ENCODE data around the gene ARHGEF9. TPM values are rescaled to one million over a fixed set of nuclear protein-coding genes. Genes with fewer than 3 reads are reported as not detected.
A peak's percentile ranks its signal among the peaks of the same experiment; 100 is the strongest.

The ARHGEF9 gene
- total RNA-seq, 1 donor from 2014 or later = 37.0 TPM

DNA sequence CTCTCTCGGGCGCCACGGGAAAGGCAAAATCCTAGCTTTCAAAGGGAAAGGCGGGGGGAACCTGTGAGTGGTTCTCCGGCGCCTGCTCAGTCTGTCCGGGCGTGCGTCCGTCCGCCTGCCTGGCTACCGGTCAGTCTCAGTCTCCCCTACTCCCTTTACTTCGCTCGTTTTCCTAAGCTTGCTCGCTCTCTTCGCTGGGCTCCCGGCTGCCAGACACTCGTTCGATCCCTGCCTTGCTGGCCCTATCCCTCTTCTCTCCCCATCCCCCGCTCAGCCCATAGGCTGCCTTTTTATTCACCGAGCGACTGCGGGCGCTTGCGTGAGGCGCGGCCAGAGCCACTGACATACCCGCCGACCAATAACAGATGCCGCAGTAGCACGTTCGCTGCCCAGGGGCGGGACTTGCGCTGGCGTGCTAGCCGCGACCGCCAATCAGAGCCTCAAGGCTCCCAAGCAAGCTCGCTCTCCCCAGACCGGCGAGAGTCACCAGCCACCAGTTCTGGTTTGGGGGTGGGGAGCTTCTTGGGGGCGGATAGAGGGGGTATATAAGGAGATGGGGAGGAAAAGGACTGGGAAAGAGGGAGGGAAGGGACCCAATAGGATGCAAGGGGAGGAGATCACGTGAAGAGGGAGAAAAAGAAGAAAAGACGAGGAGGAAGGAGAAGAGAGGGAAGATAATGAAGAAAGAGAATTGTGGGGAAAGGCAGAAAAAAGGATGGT is 30.0 kb downstream of the ARHGEF9 start:
- Mint-ChIP-seq H3K9me3 (no peaks in the 10 kb centered on the region), H3K4me3 (peak overlapping the region; percentile 98)

DNA sequence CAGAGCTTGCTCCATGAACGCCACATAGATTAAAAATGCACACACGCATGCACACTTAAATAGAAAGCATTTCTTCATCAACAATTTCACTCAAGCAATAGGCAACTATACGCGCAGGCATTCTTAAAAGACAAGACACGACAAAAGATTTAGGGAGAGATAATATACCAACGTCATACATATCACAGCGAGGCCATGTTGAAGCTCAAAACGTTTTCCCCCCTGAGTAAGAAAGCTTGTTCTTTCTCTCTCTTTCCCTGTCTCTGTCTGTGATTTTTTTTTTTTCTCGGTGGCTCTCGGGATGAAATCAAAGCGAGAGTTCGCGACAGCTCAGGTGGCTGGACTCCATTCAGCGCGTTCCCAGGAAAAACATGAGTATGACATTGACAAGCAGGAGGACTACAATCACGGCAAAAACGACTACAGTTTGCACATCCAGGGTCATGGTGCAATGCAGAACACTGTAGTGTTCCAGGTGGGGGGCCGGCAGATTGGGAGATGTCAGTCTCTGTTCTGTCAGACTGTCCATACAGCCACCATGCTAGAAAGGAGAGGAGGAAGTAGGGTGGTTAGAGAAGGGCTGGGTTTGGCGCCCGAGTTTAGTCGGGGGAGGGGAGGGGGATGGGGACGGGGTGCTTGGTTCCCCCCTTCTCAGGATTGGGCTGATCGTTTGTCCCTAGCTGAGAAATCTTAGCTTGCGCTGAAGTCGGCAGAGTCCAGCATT is 30.7 kb downstream of the ARHGEF9 start:
- Mint-ChIP-seq H3K36me3 (no peaks in the 10 kb centered on the region), H3K27me3 (no peaks in the 10 kb centered on the region), H3K4me1 (ENCODE audit: unreplicated experiment) (peaks cover 9% of the 10 kb centered on the region), H3K27ac (peak overlapping the region; percentile 97), H3K4me3 (peak overlapping the region; percentile 98), H3K9me3 (no peaks in the 10 kb centered on the region)
- no peak for DNase-seq (ENCODE audit: extremely low spot score, unreplicated experiment)
- TF ChIP-seq, protein P1, sequence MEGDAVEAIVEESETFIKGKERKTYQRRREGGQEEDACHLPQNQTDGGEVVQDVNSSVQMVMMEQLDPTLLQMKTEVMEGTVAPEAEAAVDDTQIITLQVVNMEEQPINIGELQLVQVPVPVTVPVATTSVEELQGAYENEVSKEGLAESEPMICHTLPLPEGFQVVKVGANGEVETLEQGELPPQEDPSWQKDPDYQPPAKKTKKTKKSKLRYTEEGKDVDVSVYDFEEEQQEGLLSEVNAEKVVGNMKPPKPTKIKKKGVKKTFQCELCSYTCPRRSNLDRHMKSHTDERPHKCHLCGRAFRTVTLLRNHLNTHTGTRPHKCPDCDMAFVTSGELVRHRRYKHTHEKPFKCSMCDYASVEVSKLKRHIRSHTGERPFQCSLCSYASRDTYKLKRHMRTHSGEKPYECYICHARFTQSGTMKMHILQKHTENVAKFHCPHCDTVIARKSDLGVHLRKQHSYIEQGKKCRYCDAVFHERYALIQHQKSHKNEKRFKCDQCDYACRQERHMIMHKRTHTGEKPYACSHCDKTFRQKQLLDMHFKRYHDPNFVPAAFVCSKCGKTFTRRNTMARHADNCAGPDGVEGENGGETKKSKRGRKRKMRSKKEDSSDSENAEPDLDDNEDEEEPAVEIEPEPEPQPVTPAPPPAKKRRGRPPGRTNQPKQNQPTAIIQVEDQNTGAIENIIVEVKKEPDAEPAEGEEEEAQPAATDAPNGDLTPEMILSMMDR (conservative IDR thresholded peaks at IDR 0.05) = no peak

More for the DNA sequence above, 30.0 kb downstream of the ARHGEF9 start:
- H3K4me1 Mint-ChIP-seq (ENCODE audit: unreplicated experiment) = peaks cover 9% of the 10 kb centered on the region
- no peaks in the 10 kb centered on the region for H3K27me3 Mint-ChIP-seq
- TF ChIP-seq, protein P1 (conservative IDR thresholded peaks at IDR 0.05) = no peak
- H3K27ac Mint-ChIP-seq = peak overlapping the region; percentile 97
- H3K36me3 Mint-ChIP-seq = no peaks in the 10 kb centered on the region
- DNase-seq (ENCODE audit: extremely low spot score, unreplicated experiment) = peak; percentile 88

DNA sequence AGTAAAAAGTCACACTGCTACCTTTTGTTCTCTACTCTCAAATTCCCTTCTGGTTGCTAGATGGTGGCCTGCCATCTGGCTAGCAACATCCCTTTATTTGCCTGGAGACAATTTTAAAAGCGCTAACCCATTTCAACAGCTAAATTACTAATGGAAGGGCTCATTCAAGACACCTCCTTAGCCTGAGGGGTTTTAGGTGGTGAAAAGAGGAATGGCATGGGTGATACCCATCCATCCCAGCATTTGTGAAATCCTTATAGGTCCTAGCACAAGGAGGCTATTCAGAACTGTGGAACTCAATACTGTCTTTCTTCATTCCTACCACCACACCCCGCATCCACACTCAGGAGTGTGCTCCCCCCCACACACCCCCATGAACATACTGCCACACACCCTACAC is 33.5 kb downstream of the ARHGEF9 start:
- H3K4me3 Mint-ChIP-seq = peak overlapping the region; percentile 52
- H3K9me3 Mint-ChIP-seq = no peaks in the 10 kb centered on the region
- H3K27ac Mint-ChIP-seq = peak overlapping the region; percentile 46
- no peaks in the 10 kb centered on the region for H3K36me3 Mint-ChIP-seq
- H3K4me1 Mint-ChIP-seq (ENCODE audit: unreplicated experiment) = peaks cover 9% of the 10 kb centered on the region
- DNase-seq (ENCODE audit: extremely low spot score, unreplicated experiment) = no peak
- no peaks in the 10 kb centered on the region for H3K27me3 Mint-ChIP-seq
- TF ChIP-seq, protein P1 (conservative IDR thresholded peaks at IDR 0.05) = peak; percentile 34

DNA sequence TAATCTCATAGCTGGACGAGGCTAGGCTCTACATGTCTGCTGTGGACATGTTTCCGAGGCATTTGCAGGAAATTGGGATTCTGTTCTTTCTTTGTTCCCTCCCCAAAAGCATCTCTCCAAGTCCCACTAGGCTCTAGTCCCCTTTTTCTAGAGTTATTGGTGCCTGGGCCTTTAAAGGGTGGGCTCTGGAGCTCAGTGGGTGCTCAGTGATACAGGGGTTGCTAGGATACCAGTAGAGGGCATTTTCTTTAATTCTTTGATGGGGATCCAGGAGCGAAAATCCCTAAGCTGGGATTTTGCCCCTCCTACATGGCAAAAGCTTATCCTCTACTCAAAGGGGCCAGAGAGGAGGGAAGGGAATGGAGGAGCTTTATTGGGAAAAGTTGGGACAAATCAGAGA is 34.2 kb downstream of the ARHGEF9 start:
- no peaks in the 10 kb centered on the region for H3K27me3 Mint-ChIP-seq
- TF ChIP-seq, protein P1 (conservative IDR thresholded peaks at IDR 0.05) = no peak
- H3K9me3 Mint-ChIP-seq = no peaks in the 10 kb centered on the region
- H3K27ac Mint-ChIP-seq = peak overlapping the region; percentile 46
- H3K4me3 Mint-ChIP-seq = peak overlapping the region; percentile 76
- peaks cover under 1% of the 10 kb centered on the region for H3K36me3 Mint-ChIP-seq
- DNase-seq (ENCODE audit: extremely low spot score, unreplicated experiment) = no peak
- H3K4me1 Mint-ChIP-seq (ENCODE audit: unreplicated experiment) = peaks cover 9% of the 10 kb centered on the region

DNA sequence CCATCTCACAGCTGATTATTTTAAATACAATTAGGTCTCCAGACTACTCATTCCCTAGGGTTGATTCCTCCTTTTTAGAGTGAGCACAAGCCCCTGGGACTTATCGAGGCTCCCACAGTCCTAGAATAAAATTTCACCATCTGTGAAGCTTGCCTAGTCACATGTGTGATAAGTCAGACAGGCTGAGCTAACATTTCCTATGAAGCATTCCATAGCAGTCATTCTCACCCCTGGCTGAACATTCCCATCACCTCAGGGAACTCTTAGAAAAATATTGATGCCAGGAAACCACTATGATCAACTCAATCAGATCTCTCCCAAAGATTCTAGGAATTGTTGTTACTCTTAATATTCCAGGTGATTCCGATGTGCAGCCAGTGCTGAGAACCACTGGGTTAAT is 37.7 kb downstream of the ARHGEF9 start:
- DNase-seq (ENCODE audit: extremely low spot score, unreplicated experiment) = no peak
- no peaks in the 10 kb centered on the region for H3K27me3 Mint-ChIP-seq
- H3K9me3 Mint-ChIP-seq = no peaks in the 10 kb centered on the region
- peaks cover 3% of the 10 kb centered on the region for H3K36me3 Mint-ChIP-seq
- H3K4me3 Mint-ChIP-seq = no peak overlapping the region
- no peak overlapping the region for H3K27ac Mint-ChIP-seq
- TF ChIP-seq, protein P1 (conservative IDR thresholded peaks at IDR 0.05) = no peak
- H3K4me1 Mint-ChIP-seq (ENCODE audit: unreplicated experiment) = no peaks in the 10 kb centered on the region

Measured in type B pancreatic cell (in vitro differentiated cells).